H1 (cell line): ENCODE results near the gene SYTL5.

Experiments used
- BRCA1 ChIP-seq: IDR thresholded peaks from 2 replicates; pipeline ENCODE4 v1.6.1; 2012; ENCODE audit warnings: low read depth, low read length, improper control_type of control experiment
- CEBPB ChIP-seq: IDR thresholded peaks from 2 replicates; pipeline ENCODE4 v1.6.1; 2012; ENCODE audit warnings: low read depth, low read length
- POLR2A ChIP-seq, 2 experiments: IDR thresholded peaks; 1 replicate in 1 of 2; 2 replicates in 1 of 2; pipeline ENCODE4 v1.6.1; 2011; ENCODE audit warnings: low read depth in 2 of 2, low read length in 2 of 2, mild to moderate bottlenecking in 2 of 2; ENCODE audit errors: control extremely low read depth in 1 of 2
- TF ChIP-seq, protein P1 (sequence below): IDR thresholded peaks from 2 replicates; pipeline ENCODE4 v1.6.1; 2012; ENCODE audit warnings: inconsistent platforms
- TF ChIP-seq, protein P2 (sequence below), 3 experiments: IDR thresholded peaks; 1 replicate in 2 of 3; 2 replicates in 1 of 3; pipeline versions ENCODE4 v1.5.1 to v1.6.1; 2011; ENCODE audit warnings: low read length in 3 of 3, mild to moderate bottlenecking in 3 of 3, inconsistent platforms in 2 of 3, low read depth in 1 of 3, moderate library complexity in 1 of 3; ENCODE audit not compliant: insufficient read depth in 1 of 3; ENCODE audit errors: control extremely low read depth in 1 of 3

DNA sequence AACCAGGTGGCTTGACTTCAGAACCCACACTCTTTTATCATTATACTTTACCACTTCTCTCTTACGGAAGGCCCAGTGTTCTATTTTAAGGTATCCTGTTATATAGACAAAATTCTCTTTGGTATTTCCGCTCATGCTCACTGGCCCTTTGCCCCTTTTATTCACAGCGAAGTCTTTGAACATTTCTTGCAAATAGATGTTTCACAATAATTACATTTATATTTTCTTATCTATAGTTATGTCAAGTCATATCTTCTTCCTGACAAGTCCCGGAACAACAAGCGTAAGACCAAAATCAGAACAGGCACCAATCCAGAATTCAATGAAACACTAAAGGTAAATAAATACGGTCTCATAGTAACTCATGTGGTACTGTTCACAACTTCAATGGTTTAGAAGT, 102.0 kb downstream of the SYTL5 start:
- TF ChIP-seq CEBPB (no peak), BRCA1 (no peak), POLR2A (IDR thresholded peaks at IDR 0.05; ENCODE audit: control extremely low read depth in 1 of 2, low read depth in 2 of 2, low read length in 2 of 2) (no peak)
- TF ChIP-seq, protein P1, sequence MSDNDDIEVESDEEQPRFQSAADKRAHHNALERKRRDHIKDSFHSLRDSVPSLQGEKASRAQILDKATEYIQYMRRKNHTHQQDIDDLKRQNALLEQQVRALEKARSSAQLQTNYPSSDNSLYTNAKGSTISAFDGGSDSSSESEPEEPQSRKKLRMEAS: no peak
- TF ChIP-seq, protein P2, sequence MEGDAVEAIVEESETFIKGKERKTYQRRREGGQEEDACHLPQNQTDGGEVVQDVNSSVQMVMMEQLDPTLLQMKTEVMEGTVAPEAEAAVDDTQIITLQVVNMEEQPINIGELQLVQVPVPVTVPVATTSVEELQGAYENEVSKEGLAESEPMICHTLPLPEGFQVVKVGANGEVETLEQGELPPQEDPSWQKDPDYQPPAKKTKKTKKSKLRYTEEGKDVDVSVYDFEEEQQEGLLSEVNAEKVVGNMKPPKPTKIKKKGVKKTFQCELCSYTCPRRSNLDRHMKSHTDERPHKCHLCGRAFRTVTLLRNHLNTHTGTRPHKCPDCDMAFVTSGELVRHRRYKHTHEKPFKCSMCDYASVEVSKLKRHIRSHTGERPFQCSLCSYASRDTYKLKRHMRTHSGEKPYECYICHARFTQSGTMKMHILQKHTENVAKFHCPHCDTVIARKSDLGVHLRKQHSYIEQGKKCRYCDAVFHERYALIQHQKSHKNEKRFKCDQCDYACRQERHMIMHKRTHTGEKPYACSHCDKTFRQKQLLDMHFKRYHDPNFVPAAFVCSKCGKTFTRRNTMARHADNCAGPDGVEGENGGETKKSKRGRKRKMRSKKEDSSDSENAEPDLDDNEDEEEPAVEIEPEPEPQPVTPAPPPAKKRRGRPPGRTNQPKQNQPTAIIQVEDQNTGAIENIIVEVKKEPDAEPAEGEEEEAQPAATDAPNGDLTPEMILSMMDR (IDR thresholded peaks at IDR 0.05; ENCODE audit: control extremely low read depth in 1 of 3, insufficient read depth in 1 of 3, low read depth in 1 of 3, low read length in 3 of 3): no peak
